A549 (cell line): ENCODE measurements around the gene IL4I1. TPM values are rescaled to one million over a fixed set of nuclear protein-coding genes. Genes with fewer than 3 reads are reported as not detected.

Source experiments
- ATAC-seq, 2 experiments: fragments of 200-7000 bp in 1 of 2; fragments of >200 bp in 1 of 2; cut with Nextera tagmentation in 1 of 2; cut with Tn5 transposase in 1 of 2; 3 replicates each; pipeline versions ENCODE4 v1.8.0 to v1.9.1; 2018 to 2020; ENCODE audit warnings: mild to moderate bottlenecking in 1 of 2, moderate library complexity in 1 of 2
- CTCF ChIA-PET: fragments of 300-600 bp; sonication (Branson Sonifier 250); formaldehyde crosslinking; extraction: SDS; loops from one replicate; lab custom pipeline; 2021; ENCODE audit warnings: antibody characterized with exemption, inconsistent platforms; lab: Yijun Ruan, JAX
- POLR2A ChIA-PET: fragments of 350-600 bp; formaldehyde crosslinking; extraction: SDS; loops from one replicate; lab custom pipeline; 2021; ENCODE audit warnings: antibody characterized with exemption, inconsistent platforms; lab: Yijun Ruan, JAX
- DNase-seq, 2 experiments: peaks; one replicate each; pipeline versions ENCODE4 v3.0.0 to v3.0.0-alpha.2; 2011 to 2016; ENCODE audit warnings: low read depth in 1 of 2, low spot score in 1 of 2
- FAIRE-seq: peaks from 2 replicates; lab custom pipeline; 2011; peaks lifted over from hg19 to GRCh38; lab: Jason Lieb, UNC
- H3K27ac ChIP-seq, 2 experiments: fragments of >200 bp; sonication (Bioruptor Twin); formaldehyde crosslinking; 3 replicates each; pipeline ENCODE4 v1.5.1; 2016 to 2017
- H3K4me1 ChIP-seq: fragments of >200 bp; sonication (Bioruptor Twin); formaldehyde crosslinking; 3 replicates; pipeline ENCODE4 v1.6.1; 2016
- H3K4me2 ChIP-seq: fragments of >200 bp; sonication (Bioruptor Twin); formaldehyde crosslinking; 3 replicates; pipeline ENCODE4 v1.6.1; 2016
- H3K4me3 ChIP-seq: fragments of >200 bp; sonication (Bioruptor Twin); formaldehyde crosslinking; 3 replicates; pipeline ENCODE4 v1.5.1; 2016
- H3K9me3 ChIP-seq: fragments of >200 bp; sonication (Bioruptor Twin); formaldehyde crosslinking; 3 replicates; pipeline ENCODE4 v1.6.1; 2016
- ESRRA ChIP-seq: fragments of 150-350 bp; IDR thresholded peaks from 2 replicates; pipeline ENCODE4 v1.6.1; 2014; ENCODE audit warnings: mild to moderate bottlenecking, low read length, borderline replicate concordance
- JUN ChIP-seq, 2 experiments: fragments of >200 bp; sonication (Bioruptor Twin); formaldehyde crosslinking; IDR thresholded peaks; 2 replicates in 1 of 2; 3 replicates in 1 of 2; pipeline ENCODE4 v1.6.1; 2016 to 2017
- KDM1A ChIP-seq: fragments of 200-600 bp; sonication (generic); IDR thresholded peaks from 2 replicates; pipeline ENCODE4 v1.6.1; 2016; ENCODE audit warnings: low read depth, mild to moderate bottlenecking
- POLR2A ChIP-seq: IDR thresholded peaks from 2 replicates; pipeline ENCODE4 v1.6.1; 2012; ENCODE audit warnings: mild to moderate bottlenecking, low read length
- POLR2AphosphoS2 ChIP-seq: conservative IDR thresholded peaks from 2 replicates; pipeline ENCODE4 v1.6.1; 2012; ENCODE audit warnings: low read length, improper control_type of control experiment, inconsistent platforms
- RARB ChIP-seq: fragments of 250-450 bp; sonication (Bioruptor Pico); IDR thresholded peaks from 2 replicates; pipeline ENCODE4 v1.8.0; 2021; ENCODE audit warnings: mild to moderate bottlenecking, moderate library complexity
- TFCP2L1 ChIP-seq: fragments of 250-450 bp; sonication (Bioruptor Pico); IDR thresholded peaks from 2 replicates; pipeline ENCODE4 v1.5.0; 2021; ENCODE audit warnings: mild to moderate bottlenecking
- WGBS: methylation state at CpG from one replicate; pipeline ENCODE4 v1.1.6; 2017; ENCODE audit errors: missing lambda C conversion rate; 5-methylcytosine and 5-hydroxymethylcytosine counted together
- polyA plus RNA-seq, 4 experiments: library from polyadenylated mRNA; depleted of rRNA in 3 of 4; stranded (reverse); fragments of >200 nt; fragmentation: RNase III in 1 of 4; extraction: RNeasy Plus Mini Kit Qiagen cat#74134 plus additional on column Dnase treatment in 1 of 4; gene quantifications; 2 replicates in 3 of 4; 3 replicates in 1 of 4; pipeline ENCODE4 v1.2.3, GENCODE V29; 2011 to 2017
- TF ChIP-seq, protein P1 (sequence below): fragments of >200 bp; sonication (Bioruptor Twin); formaldehyde crosslinking; IDR thresholded peaks from 3 replicates; pipeline ENCODE4 v1.6.1; 2016
- TF ChIP-seq, protein P2 (sequence below): fragments of >200 bp; sonication (Bioruptor Twin); formaldehyde crosslinking; IDR thresholded peaks from 3 replicates; pipeline ENCODE4 v1.5.1; 2016
- TF ChIP-seq, protein P3 (sequence below): IDR thresholded peaks from 2 replicates; pipeline ENCODE4 v1.6.1; 2012
- TF ChIP-seq, protein P4 (sequence below): fragments of 150-350 bp; IDR thresholded peaks from 2 replicates; pipeline ENCODE4 v1.6.1; 2014; ENCODE audit warnings: low read depth, mild to moderate bottlenecking, low read length

Gene IL4I1
- polyA plus RNA-seq, 2 of the 4 experiments (the other 2 are of a cell fraction): 0.18 to 0.62 TPM

DNA sequence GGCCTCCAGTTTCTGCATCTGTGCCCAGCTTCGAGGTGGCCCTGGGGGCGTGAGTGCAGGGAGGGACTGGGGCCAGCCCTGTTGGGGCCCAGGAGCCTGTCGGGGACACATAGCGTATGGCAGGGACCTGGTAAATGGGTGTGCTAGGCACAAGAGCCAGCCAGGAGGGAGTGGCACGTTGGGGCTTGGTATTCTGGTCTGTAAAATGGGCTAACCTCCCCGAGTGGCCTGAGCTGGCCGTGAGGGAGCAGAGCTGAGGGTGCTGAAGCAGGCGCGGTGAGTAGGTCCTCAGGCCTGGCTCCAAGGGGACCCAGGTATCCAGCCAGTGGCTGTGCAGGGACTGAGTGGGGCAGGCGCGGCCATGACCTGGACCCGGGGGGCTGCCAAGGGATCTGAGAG, 41.4 kb downstream of the IL4I1 start:
- H3K4me1 ChIP-seq: peaks cover 32% of the 10 kb centered on the region
- FAIRE-seq (no peak), DNase-seq (no peak)
- no peak overlapping the region for H3K27ac ChIP-seq
- POLR2A ChIA-PET: no interaction called here
- no peak overlapping the region for H3K4me3 ChIP-seq
- no peaks in the 10 kb centered on the region for H3K9me3 ChIP-seq
- 92% methylated on average over 12 of the region's 12 CpGs for WGBS
- TF ChIP-seq, protein P1, sequence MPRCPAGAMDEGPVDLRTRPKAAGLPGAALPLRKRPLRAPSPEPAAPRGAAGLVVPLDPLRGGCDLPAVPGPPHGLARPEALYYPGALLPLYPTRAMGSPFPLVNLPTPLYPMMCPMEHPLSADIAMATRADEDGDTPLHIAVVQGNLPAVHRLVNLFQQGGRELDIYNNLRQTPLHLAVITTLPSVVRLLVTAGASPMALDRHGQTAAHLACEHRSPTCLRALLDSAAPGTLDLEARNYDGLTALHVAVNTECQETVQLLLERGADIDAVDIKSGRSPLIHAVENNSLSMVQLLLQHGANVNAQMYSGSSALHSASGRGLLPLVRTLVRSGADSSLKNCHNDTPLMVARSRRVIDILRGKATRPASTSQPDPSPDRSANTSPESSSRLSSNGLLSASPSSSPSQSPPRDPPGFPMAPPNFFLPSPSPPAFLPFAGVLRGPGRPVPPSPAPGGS: 0 out of 3 replicates have a peak, but pooled peaks have one; percentile 8
- TF ChIP-seq TFCP2L1 (CRISPR knock-in tag) (no peak), RARB (no peak), KDM1A (peak; percentile 76; the same call in 1 of the 2 replicates)
- TF ChIP-seq, protein P2, sequence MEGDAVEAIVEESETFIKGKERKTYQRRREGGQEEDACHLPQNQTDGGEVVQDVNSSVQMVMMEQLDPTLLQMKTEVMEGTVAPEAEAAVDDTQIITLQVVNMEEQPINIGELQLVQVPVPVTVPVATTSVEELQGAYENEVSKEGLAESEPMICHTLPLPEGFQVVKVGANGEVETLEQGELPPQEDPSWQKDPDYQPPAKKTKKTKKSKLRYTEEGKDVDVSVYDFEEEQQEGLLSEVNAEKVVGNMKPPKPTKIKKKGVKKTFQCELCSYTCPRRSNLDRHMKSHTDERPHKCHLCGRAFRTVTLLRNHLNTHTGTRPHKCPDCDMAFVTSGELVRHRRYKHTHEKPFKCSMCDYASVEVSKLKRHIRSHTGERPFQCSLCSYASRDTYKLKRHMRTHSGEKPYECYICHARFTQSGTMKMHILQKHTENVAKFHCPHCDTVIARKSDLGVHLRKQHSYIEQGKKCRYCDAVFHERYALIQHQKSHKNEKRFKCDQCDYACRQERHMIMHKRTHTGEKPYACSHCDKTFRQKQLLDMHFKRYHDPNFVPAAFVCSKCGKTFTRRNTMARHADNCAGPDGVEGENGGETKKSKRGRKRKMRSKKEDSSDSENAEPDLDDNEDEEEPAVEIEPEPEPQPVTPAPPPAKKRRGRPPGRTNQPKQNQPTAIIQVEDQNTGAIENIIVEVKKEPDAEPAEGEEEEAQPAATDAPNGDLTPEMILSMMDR: no peak
- TF ChIP-seq, all 56 proteins: peak for 2
- CTCF ChIA-PET: interaction anchor here (0.6 to 2.8 kb wide), 3 partner anchors 8 to 172 kb away, joined by 4 to 13 read pairs (median 7); no protein-coding TSS in a partner anchor
- ATAC-seq: no peak; a peak in 1 of 6 replicates
- H3K4me2 ChIP-seq: no peak overlapping the region

DNA sequence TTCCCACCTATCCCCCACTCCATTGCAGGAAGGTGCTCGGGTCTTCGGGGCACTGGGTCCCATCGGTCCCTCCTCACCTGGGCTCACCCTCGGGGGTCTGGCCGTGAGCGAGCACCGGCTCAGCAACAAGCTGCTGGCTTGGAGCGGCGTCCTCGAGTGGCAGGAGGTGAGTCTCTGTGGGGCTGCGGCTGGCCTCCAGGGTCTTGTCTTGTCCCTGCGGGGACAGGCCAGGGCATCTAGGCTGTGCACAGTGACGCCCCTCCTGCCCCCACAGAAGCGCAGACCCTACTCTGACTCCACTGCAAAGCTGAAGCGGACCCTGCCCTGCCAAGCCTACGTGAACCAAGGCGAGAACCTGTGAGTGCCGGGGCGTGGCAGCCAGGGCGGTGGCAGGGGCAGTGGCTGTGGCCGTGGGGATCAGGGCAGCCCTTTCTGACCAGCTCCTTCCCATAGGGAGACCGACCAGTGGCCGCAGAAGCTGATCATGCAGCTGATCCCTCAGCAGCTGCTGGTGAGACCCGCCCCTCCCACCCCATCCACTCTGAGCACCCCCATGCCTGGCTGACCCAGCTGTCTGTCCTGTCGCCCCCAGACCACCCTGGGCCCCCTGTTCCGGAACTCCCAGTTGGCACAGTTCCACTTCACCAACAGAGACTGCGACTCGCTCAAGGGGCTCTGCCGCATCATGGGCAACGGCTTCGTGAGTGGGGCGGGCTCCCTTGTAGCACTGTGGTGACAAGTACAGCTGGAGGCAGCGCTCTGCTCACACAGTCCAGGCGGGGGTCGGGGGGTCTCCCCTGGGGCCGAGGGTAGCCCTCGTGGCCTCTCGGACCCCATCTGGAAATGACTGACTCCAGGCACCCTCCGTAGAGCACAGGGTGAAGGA, 42.1 kb downstream of the IL4I1 start:
- H3K9me3 ChIP-seq: no peaks in the 10 kb centered on the region
- WGBS: 93% methylated on average over 29 of the region's 39 CpGs
- no peak overlapping the region for H3K4me3 ChIP-seq
- TF ChIP-seq, protein P3, sequence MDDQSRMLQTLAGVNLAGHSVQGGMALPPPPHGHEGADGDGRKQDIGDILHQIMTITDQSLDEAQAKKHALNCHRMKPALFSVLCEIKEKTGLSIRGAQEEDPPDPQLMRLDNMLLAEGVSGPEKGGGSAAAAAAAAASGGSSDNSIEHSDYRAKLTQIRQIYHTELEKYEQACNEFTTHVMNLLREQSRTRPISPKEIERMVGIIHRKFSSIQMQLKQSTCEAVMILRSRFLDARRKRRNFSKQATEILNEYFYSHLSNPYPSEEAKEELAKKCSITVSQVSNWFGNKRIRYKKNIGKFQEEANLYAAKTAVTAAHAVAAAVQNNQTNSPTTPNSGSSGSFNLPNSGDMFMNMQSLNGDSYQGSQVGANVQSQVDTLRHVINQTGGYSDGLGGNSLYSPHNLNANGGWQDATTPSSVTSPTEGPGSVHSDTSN: 0 out of 2 replicates have a peak, but pooled peaks have one; percentile 56
- TF ChIP-seq ESRRA (no peak), JUN (IDR thresholded peaks at IDR 0.05) (peak in 1 of 2 experiments; percentile 8; a peak in 1 of 5 replicates), POLR2A (0 out of 2 replicates have a peak, but pooled peaks have one; percentile 20)
- H3K27ac ChIP-seq: no peak overlapping the region
- CTCF ChIA-PET: interaction anchor here (0.6 to 2.8 kb wide), 3 partner anchors 9 to 171 kb away, joined by 4 to 13 read pairs (median 7); no protein-coding TSS in a partner anchor
- no peak for FAIRE-seq
- H3K4me1 ChIP-seq: peaks cover 30% of the 10 kb centered on the region
- no peak overlapping the region for H3K4me2 ChIP-seq
- no peak for DNase-seq
- ATAC-seq: no peak
- POLR2A ChIA-PET: interaction anchor here (1.6 kb wide), 1 partner anchor 13 kb away, joined by 4 read pairs; the partner anchor contains the start of gene PNKP

DNA sequence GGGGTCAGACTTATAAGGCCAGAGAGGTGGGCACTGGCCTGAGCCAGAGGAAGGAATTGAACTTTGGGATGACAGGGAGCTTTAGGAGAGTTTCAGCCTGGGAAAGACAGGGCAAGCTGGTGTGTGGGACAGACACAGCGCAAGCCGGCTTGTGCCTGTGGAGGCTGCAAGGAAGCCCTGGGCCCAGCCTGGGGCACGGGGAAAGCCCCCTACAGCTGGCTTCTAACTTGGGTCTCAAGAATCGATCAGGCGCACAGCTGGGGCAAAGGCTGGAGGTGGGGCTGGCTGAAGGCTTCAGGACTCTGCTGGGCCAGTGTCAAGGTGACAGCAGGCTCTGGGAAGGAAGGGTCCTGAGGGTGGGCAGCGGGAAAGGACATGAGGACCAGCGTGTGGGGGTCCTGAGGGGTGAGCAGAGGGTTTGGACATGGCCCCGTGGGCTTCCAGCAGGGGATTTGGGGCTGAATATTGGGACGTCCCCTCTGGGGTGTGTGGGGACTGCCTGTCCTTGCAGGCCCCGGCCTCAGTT, 42.8 kb downstream of the IL4I1 start:
- no peak for FAIRE-seq
- ChIA-PET CTCF (interaction anchor here (0.6 to 2.8 kb wide), 5 partner anchors 10 to 101 kb away, joined by 3 to 13 read pairs (median 4); no protein-coding TSS in a partner anchor), POLR2A (interaction anchor here (0.7 to 1.6 kb wide), 2 partner anchors 11 to 14 kb away, joined by 3 to 4 read pairs; partner anchors contain the start of gene PNKP)
- DNase-seq: no peak
- WGBS: 92% methylated on average over 10 of the region's 10 CpGs
- Histone ChIP-seq H3K27ac (no peak overlapping the region), H3K4me3 (no peak overlapping the region), H3K4me2 (no peak overlapping the region; the same call in 2 of the 3 replicates), H3K4me1 (peaks cover 23% of the 10 kb centered on the region), H3K9me3 (no peaks in the 10 kb centered on the region)
- TF ChIP-seq POLR2AphosphoS2: 0 out of 2 replicates have a peak, but pooled peaks have one; percentile 12
- TF ChIP-seq, protein P4, sequence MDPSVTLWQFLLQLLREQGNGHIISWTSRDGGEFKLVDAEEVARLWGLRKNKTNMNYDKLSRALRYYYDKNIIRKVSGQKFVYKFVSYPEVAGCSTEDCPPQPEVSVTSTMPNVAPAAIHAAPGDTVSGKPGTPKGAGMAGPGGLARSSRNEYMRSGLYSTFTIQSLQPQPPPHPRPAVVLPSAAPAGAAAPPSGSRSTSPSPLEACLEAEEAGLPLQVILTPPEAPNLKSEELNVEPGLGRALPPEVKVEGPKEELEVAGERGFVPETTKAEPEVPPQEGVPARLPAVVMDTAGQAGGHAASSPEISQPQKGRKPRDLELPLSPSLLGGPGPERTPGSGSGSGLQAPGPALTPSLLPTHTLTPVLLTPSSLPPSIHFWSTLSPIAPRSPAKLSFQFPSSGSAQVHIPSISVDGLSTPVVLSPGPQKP: no peak
- no peak for ATAC-seq
